ENCODE data around the gene KCNA1.

KCNA1 gene

DNA sequence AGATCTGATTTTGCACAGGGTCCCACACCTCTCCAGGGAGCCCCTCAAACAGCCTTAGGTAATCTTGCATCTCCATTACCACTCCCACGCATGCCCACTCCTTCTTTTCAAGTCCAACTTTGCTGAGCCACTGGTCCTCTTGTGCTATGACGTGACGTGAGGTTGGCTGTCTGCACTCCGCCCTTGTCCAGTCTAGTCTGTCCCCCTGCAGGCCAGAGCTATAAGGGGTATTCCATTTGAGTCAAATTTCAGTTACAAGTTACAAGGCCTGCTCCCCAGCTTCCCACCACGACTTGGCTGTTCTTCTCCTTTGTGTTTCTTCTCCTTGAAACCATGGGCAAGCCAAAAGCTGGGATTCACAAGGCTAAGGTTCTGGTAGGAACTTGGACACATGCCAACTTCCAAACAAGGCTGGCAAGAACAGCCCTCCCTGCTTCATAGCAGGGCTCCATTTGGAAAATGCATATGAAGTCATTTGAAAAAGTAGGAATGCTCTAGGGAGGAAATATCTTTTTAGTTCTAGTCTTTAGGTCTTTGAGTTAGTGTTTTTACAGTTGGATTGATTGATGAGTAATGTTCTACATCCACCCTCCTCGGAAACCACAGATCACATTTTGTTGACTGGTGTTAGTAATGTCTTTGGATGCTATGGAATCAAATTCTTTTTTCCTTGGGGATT lies 49.1 kb downstream of the KCNA1 start:
- H2BK5ac ChIP-seq (ENCODE audit: low read length) = no peak overlapping the region
- H3K36me3 ChIP-seq (replicated peaks in 1 of 2; ENCODE audit: control insufficient read depth in 2 of 2, insufficient read depth in 2 of 2, low read length in 2 of 2) = no peaks in the 10 kb centered on the region
- H2BK15ac ChIP-seq (ENCODE audit: low read length) = no peak overlapping the region
- H3K18ac ChIP-seq (ENCODE audit: low read length) = no peak overlapping the region
- no peak overlapping the region for H2AK5ac ChIP-seq (ENCODE audit: low read depth, low read length)
- no peaks in the 10 kb centered on the region for H3K79me1 ChIP-seq (ENCODE audit: low read depth, low read length)
- no peak overlapping the region for H3K23ac ChIP-seq (ENCODE audit: low read depth, low read length, poor library complexity)
- H4K8ac ChIP-seq (ENCODE audit: low read depth, low read length) = no peak overlapping the region
- no peak overlapping the region for H4K91ac ChIP-seq (ENCODE audit: low read depth, low read length, poor library complexity)
- H3K4me3 ChIP-seq (ENCODE audit: low read length in 2 of 2) = no peak overlapping the region
- H2AFZ ChIP-seq (ENCODE audit: low read length) = no peak overlapping the region
- WGBS, 2 donors (ENCODE audit: extremely low coverage in 2 of 2, insufficient read length in 2 of 2, insufficient replicate concordance in 1 of 2) = no CpG with 5 or more reads among the region's 6 CpGs
- H2BK12ac ChIP-seq (ENCODE audit: low read length) = no peak overlapping the region
- H3K14ac ChIP-seq (ENCODE audit: low read length) = no peak overlapping the region
- H3K4me2 ChIP-seq (ENCODE audit: insufficient read depth, low read length, poor library complexity, severe bottlenecking) = no peak overlapping the region
- no peak for DNase-seq (ENCODE audit: low spot score)
- no peak overlapping the region for H3K9ac ChIP-seq (ENCODE audit: low read depth, low read length, poor library complexity)
- H3K4me1 ChIP-seq (ENCODE audit: control insufficient read depth in 2 of 2, insufficient read depth in 1 of 2, low read depth in 1 of 2, low read length in 2 of 2) = peaks cover 0 to 3% of the 10 kb centered on the region in 2 donors
- H2BK120ac ChIP-seq (ENCODE audit: low read depth, low read length) = no peak overlapping the region
- H3K9me3 ChIP-seq (replicated peaks in 1 of 2; ENCODE audit: control insufficient read depth in 2 of 2, insufficient read depth in 1 of 2, low read depth in 1 of 2, low read length in 2 of 2) = no peaks in the 10 kb centered on the region
- no peak overlapping the region for H3K27ac ChIP-seq (replicated peaks; ENCODE audit: low read length)
- H3K4ac ChIP-seq (ENCODE audit: low read length) = no peak overlapping the region
- peaks cover 0 to 23% (median 0%) of the 10 kb centered on the region in 3 experiments for H3K27me3 ChIP-seq (ENCODE audit: control insufficient read depth in 3 of 3, insufficient read depth in 3 of 3, low read depth in 1 of 3, low read length in 3 of 3)

DNA sequence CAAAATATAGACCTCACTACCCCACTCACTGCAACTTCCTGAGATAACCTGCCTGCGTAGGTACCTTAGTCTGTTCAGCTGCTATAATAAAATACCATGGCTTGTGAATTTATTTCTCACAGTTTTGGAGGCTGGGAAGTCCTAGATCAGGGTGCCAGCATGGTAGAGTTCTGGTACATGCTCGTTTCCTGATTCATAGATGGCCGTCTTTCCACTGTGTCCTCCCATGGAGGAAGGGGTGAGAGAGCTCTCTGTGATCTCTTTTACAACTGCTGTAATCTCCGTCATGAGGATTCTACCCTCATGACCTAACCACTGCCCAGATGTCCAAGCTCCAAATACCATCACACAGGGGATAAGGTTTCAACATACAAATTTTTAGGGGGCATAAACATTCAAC lies 49.7 kb downstream of the KCNA1 start:
- Histone ChIP-seq H3K23ac (ENCODE audit: low read depth, low read length, poor library complexity) (no peak overlapping the region), H3K4me1 (ENCODE audit: control insufficient read depth in 2 of 2, insufficient read depth in 1 of 2, low read depth in 1 of 2, low read length in 2 of 2) (peaks cover 0 to 3% of the 10 kb centered on the region in 2 donors), H3K9me3 (replicated peaks in 1 of 2; ENCODE audit: control insufficient read depth in 2 of 2, insufficient read depth in 1 of 2, low read depth in 1 of 2, low read length in 2 of 2) (no peaks in the 10 kb centered on the region), H3K9ac (ENCODE audit: low read depth, low read length, poor library complexity) (no peak overlapping the region), H3K27me3 (ENCODE audit: control insufficient read depth in 3 of 3, insufficient read depth in 3 of 3, low read depth in 1 of 3, low read length in 3 of 3) (peaks cover 0 to 21% (median 0%) of the 10 kb centered on the region in 3 experiments), H3K79me1 (ENCODE audit: low read depth, low read length) (no peaks in the 10 kb centered on the region), H2AK5ac (ENCODE audit: low read depth, low read length) (no peak overlapping the region), H3K18ac (ENCODE audit: low read length) (no peak overlapping the region), H3K14ac (ENCODE audit: low read length) (no peak overlapping the region), H3K36me3 (replicated peaks in 1 of 2; ENCODE audit: control insufficient read depth in 2 of 2, insufficient read depth in 2 of 2, low read length in 2 of 2) (no peaks in the 10 kb centered on the region), H2BK5ac (ENCODE audit: low read length) (no peak overlapping the region), H2BK15ac (ENCODE audit: low read length) (no peak overlapping the region), H3K4ac (ENCODE audit: low read length) (no peak overlapping the region), H3K27ac (replicated peaks; ENCODE audit: low read length) (no peak overlapping the region), H3K4me2 (ENCODE audit: insufficient read depth, low read length, poor library complexity, severe bottlenecking) (no peak overlapping the region), H4K91ac (ENCODE audit: low read depth, low read length, poor library complexity) (no peak overlapping the region), H4K8ac (ENCODE audit: low read depth, low read length) (no peak overlapping the region), H2BK120ac (ENCODE audit: low read depth, low read length) (no peak overlapping the region), H2BK12ac (ENCODE audit: low read length) (no peak overlapping the region), H2AFZ (ENCODE audit: low read length) (no peak overlapping the region), H3K4me3 (ENCODE audit: low read length in 2 of 2) (no peak overlapping the region)
- WGBS, 2 donors (ENCODE audit: extremely low coverage in 2 of 2, insufficient read length in 2 of 2, insufficient replicate concordance in 1 of 2) = no CpG with 5 or more reads among the region's 4 CpGs
- no peak for DNase-seq (ENCODE audit: low spot score)

DNA sequence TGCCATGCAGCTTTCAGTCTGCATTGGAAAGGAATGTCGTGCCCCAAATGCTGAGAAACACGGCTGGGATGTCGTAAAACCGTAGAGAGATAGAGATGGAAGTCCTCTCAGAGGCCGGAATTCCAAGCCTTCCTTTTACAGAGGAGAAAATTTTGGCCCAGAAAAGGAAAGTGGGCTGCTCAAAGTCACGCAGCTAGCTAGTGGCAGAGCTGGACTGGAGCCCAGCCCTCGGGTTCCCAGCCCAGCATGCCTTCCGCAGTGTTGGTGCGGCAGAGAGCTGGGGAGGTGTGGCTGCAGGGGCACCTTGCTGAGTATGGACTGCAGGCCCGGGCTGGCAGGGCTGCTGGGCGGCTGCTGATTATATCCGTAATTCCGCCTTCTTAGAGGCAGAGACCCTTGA lies 50.3 kb downstream of the KCNA1 start:
- H2BK120ac ChIP-seq (ENCODE audit: low read depth, low read length) = no peak overlapping the region
- no peak overlapping the region for H3K4me3 ChIP-seq (ENCODE audit: low read length in 2 of 2)
- no CpG with 5 or more reads among the region's 13 CpGs for WGBS, 2 donors (ENCODE audit: extremely low coverage in 2 of 2, insufficient read length in 2 of 2, insufficient replicate concordance in 1 of 2)
- no peak overlapping the region for H3K23ac ChIP-seq (ENCODE audit: low read depth, low read length, poor library complexity)
- no peak overlapping the region for H3K27ac ChIP-seq (replicated peaks; ENCODE audit: low read length)
- peak overlapping the region; percentile 14 for H2AFZ ChIP-seq (ENCODE audit: low read length)
- H2BK12ac ChIP-seq (ENCODE audit: low read length) = no peak overlapping the region
- H3K79me1 ChIP-seq (ENCODE audit: low read depth, low read length) = no peaks in the 10 kb centered on the region
- no peak overlapping the region for H4K91ac ChIP-seq (ENCODE audit: low read depth, low read length, poor library complexity)
- no peak overlapping the region for H3K4me2 ChIP-seq (ENCODE audit: insufficient read depth, low read length, poor library complexity, severe bottlenecking)
- peak overlapping the region; percentile 46 for H3K18ac ChIP-seq (ENCODE audit: low read length)
- H4K8ac ChIP-seq (ENCODE audit: low read depth, low read length) = no peak overlapping the region
- H3K9me3 ChIP-seq (replicated peaks in 1 of 2; ENCODE audit: control insufficient read depth in 2 of 2, insufficient read depth in 1 of 2, low read depth in 1 of 2, low read length in 2 of 2) = no peaks in the 10 kb centered on the region
- no peak for DNase-seq (ENCODE audit: low spot score)
- no peaks in the 10 kb centered on the region for H3K36me3 ChIP-seq (replicated peaks in 1 of 2; ENCODE audit: control insufficient read depth in 2 of 2, insufficient read depth in 2 of 2, low read length in 2 of 2)
- no peak overlapping the region for H2BK15ac ChIP-seq (ENCODE audit: low read length)
- H2BK5ac ChIP-seq (ENCODE audit: low read length) = no peak overlapping the region
- no peak overlapping the region for H3K4ac ChIP-seq (ENCODE audit: low read length)
- peaks cover 0 to 3% of the 10 kb centered on the region in 2 donors for H3K4me1 ChIP-seq (ENCODE audit: control insufficient read depth in 2 of 2, insufficient read depth in 1 of 2, low read depth in 1 of 2, low read length in 2 of 2)
- no peak overlapping the region for H2AK5ac ChIP-seq (ENCODE audit: low read depth, low read length)
- H3K9ac ChIP-seq (ENCODE audit: low read depth, low read length, poor library complexity) = no peak overlapping the region
- no peak overlapping the region for H3K14ac ChIP-seq (ENCODE audit: low read length)
- H3K27me3 ChIP-seq (ENCODE audit: control insufficient read depth in 3 of 3, insufficient read depth in 3 of 3, low read depth in 1 of 3, low read length in 3 of 3) = peaks cover 0 to 21% (median 0%) of the 10 kb centered on the region in 3 experiments

GRCh38 chr12:4960547-4960946 lies 50.8 kb downstream of the KCNA1 start:
- H3K4ac ChIP-seq (ENCODE audit: low read length) = no peak overlapping the region
- no peak overlapping the region for H2BK5ac ChIP-seq (ENCODE audit: low read length)
- H3K4me3 ChIP-seq (ENCODE audit: low read length in 2 of 2) = no peak overlapping the region
- H2BK12ac ChIP-seq (ENCODE audit: low read length) = no peak overlapping the region
- H3K9me3 ChIP-seq (replicated peaks in 1 of 2; ENCODE audit: control insufficient read depth in 2 of 2, insufficient read depth in 1 of 2, low read depth in 1 of 2, low read length in 2 of 2) = no peaks in the 10 kb centered on the region
- DNase-seq (ENCODE audit: low spot score) = no peak
- no peak overlapping the region for H2AK5ac ChIP-seq (ENCODE audit: low read depth, low read length)
- H4K8ac ChIP-seq (ENCODE audit: low read depth, low read length) = no peak overlapping the region
- H3K79me1 ChIP-seq (ENCODE audit: low read depth, low read length) = no peaks in the 10 kb centered on the region
- no peak overlapping the region for H4K91ac ChIP-seq (ENCODE audit: low read depth, low read length, poor library complexity)
- no peak overlapping the region for H2BK15ac ChIP-seq (ENCODE audit: low read length)
- no peak overlapping the region for H3K27ac ChIP-seq (replicated peaks; ENCODE audit: low read length)
- H2BK120ac ChIP-seq (ENCODE audit: low read depth, low read length) = no peak overlapping the region
- no peaks in the 10 kb centered on the region for H3K36me3 ChIP-seq (replicated peaks in 1 of 2; ENCODE audit: control insufficient read depth in 2 of 2, insufficient read depth in 2 of 2, low read length in 2 of 2)
- no peak overlapping the region for H3K23ac ChIP-seq (ENCODE audit: low read depth, low read length, poor library complexity)
- no CpG with 5 or more reads among the region's 6 CpGs for WGBS, 2 donors (ENCODE audit: extremely low coverage in 2 of 2, insufficient read length in 2 of 2, insufficient replicate concordance in 1 of 2)
- H3K4me2 ChIP-seq (ENCODE audit: insufficient read depth, low read length, poor library complexity, severe bottlenecking) = no peak overlapping the region
- H3K9ac ChIP-seq (ENCODE audit: low read depth, low read length, poor library complexity) = no peak overlapping the region
- no peak overlapping the region for H2AFZ ChIP-seq (ENCODE audit: low read length)
- H3K18ac ChIP-seq (ENCODE audit: low read length) = no peak overlapping the region
- H3K4me1 ChIP-seq (ENCODE audit: control insufficient read depth in 2 of 2, insufficient read depth in 1 of 2, low read depth in 1 of 2, low read length in 2 of 2) = peaks cover 0 to 3% of the 10 kb centered on the region in 2 donors
- H3K27me3 ChIP-seq (ENCODE audit: control insufficient read depth in 3 of 3, insufficient read depth in 3 of 3, low read depth in 1 of 3, low read length in 3 of 3) = peaks cover 0 to 22% (median 0%) of the 10 kb centered on the region in 3 experiments
- no peak overlapping the region for H3K14ac ChIP-seq (ENCODE audit: low read length)
